HUDEP-2 (cell line): ENCODE results near the gene TNFRSF11A.

Source experiments
- DNase-seq, 76 experiments: peaks; one replicate each; lab custom pipeline; 2025; ENCODE audit not compliant: unreplicated experiment in 76 of 76; lab: John Stamatoyannopoulos, UW

Gene TNFRSF11A

GRCh38 chr18:62324917-62325805, at the start of gene TNFRSF11A:
TNFRSF11A (plus strand) TSS chr18:62325310; CDS start chr18:62325353, 43 bp downstream.
- DNase-seq = peak in 46 of 76 experiments; percentile 11 to 66 (median 39)

DNA sequence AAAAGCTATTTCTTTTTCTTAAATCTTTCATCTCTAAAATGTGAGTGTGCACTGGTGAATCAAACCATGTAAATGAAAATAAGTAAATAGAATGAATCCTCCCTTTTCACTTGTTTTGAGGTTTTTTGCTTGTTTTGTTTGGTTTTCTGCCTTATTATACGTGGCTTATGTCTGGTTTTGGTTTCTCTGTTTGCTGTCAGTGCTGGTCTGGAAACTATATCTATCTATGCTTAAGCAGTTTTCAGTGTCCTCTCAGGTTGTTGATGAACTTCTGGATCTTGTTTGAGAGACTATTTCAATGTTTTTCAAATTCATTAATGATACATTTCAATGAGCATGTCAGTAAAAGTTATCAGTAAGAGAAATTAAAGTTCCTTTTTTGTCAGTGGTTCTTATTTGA, 48.1 kb upstream of the TNFRSF11A start:
- DNase-seq = no peak

DNA sequence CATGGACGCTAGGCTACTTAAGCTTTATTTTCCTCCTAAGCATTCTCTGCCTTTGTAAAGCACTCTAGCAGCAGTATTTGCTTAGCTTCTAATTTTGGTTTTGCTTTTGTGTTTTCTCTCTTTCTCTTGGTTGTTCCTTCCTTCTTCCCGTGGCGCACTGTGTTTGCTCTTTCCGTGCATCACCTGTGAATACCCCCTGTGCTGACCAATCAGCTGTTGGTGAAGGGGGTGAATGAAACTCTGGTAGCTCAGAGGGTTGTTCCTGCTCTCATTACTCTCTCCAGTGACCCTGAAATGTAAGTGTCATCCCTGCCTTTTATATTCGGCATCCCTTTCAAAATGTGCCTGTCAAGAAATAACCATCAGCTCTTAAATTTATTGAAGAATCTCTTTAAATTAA, 45.5 kb upstream of the TNFRSF11A start:
- no peak for DNase-seq

DNA sequence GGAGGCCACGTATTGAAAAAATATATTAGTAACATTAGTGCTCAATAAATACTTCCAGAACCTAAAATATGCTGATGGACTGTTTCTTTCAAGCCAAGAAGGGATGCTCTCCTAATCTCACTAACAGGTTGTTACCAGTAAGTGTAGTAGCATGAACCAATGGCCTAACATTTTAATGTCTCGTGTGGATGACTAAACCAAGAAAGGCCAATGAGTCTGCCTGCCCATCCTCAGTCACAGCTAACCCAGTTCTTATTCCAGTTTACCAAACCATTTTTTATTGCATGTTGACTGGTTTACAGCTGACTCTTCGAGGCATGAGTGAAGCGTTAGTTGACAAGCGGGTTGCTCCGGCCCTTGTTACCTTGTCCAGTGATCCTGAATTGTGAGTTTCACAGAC, 45.1 kb upstream of the TNFRSF11A start:
- no peak for DNase-seq

DNA sequence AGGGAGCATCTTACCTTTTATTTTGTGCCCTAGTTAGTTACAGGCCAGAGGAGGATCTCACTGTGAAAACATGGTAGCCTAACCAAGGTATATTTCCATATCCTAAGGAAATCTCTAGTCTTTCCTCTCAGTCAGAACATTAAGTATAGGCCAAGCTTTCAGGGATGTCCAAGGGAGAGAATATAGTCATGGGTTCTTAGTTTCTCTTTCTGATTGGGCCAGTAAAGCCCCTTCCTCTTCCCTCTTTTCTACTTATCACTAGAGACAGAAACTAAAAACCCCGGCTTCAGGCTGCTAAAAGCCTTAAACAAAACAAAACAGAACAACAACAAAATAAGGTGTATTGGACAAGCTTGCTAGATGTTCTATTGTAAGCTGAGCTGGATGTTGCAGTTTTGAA, 44.3 kb upstream of the TNFRSF11A start:
- no peak for DNase-seq

- no peak for DNase-seq
These were observed 43.4 kb upstream of the TNFRSF11A start for GRCh38 chr18:62281684-62282083.

GRCh38 chr18:62282188-62282629, 42.9 kb upstream of the TNFRSF11A start:
- DNase-seq = no peak

DNA sequence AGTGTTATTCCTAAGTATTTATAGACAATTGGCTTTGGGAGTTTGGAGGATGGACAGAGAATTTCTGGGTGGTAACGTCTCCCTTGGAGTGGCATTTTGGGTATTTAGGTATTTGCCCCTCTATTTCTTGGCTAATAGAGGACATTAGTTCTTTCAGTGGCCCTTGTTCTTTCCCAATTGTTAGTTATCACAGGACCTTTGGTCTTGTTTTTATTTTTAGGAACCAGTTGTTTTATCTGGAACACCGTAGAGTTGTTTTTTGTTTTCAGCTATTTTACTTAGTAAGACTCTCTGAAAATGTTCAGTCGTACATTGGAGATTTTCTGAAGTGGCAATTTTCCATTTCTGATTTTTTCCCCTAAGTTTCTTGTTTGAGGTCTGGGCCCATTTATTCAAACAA, 40.5 kb upstream of the TNFRSF11A start:
- no peak for DNase-seq

GRCh38 chr18:62285281-62285680, 39.8 kb upstream of the TNFRSF11A start:
- DNase-seq = no peak

- DNase-seq = no peak
These were observed 37.1 kb upstream of the TNFRSF11A start for GRCh38 chr18:62287781-62288664.

GRCh38 chr18:62288665-62289008, 36.5 kb upstream of the TNFRSF11A start:
- peak in 1 of 76 experiments; percentile 4 for DNase-seq

GRCh38 chr18:62289047-62289446, 36.1 kb upstream of the TNFRSF11A start:
- DNase-seq = no peak

DNA sequence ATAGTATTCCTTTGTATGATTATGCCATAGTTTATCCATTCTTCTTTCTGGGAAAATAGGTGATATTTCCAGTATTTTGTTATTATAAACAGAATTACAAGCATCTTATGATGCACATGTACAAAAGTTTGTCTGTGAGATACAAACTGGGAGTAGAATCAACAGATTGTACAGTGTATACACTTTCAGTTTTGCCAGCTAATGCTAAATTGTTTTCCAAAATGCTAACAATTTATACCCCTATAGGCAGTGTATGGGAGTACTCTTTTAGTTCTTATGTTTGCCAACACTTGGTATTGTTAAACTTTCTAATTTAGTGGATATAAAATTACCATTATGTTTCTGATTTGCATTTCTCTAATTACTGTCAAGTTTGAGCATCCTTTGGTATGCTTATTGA, 31.0 kb upstream of the TNFRSF11A start:
- DNase-seq = no peak

DNA sequence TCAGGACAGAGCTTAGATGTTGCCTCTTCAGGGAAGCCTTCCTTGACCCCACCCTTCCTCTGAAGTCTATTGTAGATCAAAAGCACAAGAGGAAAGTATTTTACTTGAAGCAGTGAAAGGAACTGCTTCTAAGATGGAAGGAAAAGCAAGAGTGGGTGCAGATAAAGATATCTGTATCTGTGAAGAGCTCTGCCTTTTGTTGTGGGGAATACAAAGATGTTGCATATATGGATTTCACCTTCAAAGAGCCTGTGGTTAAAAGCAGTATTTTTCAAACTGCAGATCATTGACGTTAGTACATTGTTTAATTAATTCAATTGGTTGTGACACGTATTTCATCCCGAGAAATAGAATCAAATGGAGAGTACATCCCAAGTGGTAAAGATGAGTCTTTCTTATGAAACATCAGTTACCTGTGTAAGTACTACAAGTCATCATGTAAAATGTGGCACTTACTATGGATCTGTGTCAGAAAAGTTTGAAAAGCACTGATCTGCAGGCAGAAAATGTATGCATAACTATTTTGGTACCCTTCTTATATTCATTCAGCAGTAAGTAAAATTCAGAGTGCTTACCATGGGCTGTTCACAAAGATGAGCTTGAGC, 24.6 kb upstream of the TNFRSF11A start:
- DNase-seq = no peak

DNA sequence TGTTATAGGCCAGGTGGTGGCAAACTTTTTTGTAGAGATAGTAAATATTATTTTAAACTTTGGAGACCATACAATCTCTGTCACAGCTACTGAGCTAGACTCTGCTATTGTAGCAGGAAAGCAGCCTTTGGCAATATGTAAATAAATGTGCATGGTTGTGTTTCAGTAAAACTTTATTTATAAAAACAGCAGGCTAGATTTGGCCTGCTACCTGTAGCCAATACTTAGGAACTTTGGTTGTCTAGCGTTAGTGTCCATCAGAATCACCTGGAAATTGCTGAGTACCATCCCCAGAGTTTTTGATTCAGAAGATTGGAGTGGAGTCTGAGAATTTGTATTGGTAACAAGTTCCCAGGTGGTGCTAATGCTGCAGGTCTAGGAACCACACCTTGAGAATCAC, 23.8 kb upstream of the TNFRSF11A start:
- no peak for DNase-seq

- no peak for DNase-seq
These were observed 12.3 kb upstream of the TNFRSF11A start for GRCh38 chr18:62312851-62313250.

DNA sequence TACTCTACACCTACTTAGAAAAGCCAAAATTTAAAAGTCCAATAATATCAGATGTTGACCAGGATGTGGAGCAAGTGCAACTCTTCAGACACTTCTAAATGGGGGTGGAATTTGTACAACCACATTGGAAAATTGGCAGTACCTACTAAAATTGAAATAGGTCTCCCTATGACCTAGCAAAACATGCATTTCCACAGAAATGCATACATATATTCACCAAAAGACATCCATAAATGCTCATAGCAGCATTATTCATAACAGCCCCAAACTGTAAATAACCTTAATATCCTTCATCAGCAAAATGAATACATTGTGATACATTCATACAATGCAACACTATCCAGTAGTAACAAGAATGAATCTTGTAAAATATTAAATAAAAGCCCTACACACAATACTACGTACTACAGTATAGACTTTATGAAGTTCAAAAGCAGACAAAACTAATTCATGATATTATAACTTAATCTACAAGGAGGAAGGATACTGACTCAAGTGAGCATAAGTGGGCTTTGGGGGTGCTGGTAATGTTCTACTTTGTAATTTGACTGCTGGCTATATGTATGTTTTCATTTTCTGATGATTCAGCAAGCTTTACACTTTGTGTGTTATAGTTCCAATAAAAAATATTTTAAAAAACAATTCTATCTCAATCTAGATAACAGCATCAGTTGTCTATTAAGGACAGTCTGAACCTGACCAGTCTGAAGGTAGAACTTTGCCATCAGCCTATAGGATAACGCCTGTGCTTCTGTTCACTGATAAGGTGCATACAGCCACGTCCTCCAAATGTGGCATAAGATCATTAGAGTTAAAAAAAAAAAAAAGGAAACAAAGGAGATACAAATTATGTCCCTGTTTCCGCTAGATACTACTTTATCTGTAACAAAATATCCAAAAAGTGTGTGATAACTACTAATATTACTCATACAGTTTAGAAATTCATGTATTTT, 6.6 kb upstream of the TNFRSF11A start:
- DNase-seq = peak in 42 of 76 experiments; percentile 1 to 81 (median 28)

GRCh38 chr18:62321201-62321600, 3.9 kb upstream of the TNFRSF11A start:
- DNase-seq = no peak

DNA sequence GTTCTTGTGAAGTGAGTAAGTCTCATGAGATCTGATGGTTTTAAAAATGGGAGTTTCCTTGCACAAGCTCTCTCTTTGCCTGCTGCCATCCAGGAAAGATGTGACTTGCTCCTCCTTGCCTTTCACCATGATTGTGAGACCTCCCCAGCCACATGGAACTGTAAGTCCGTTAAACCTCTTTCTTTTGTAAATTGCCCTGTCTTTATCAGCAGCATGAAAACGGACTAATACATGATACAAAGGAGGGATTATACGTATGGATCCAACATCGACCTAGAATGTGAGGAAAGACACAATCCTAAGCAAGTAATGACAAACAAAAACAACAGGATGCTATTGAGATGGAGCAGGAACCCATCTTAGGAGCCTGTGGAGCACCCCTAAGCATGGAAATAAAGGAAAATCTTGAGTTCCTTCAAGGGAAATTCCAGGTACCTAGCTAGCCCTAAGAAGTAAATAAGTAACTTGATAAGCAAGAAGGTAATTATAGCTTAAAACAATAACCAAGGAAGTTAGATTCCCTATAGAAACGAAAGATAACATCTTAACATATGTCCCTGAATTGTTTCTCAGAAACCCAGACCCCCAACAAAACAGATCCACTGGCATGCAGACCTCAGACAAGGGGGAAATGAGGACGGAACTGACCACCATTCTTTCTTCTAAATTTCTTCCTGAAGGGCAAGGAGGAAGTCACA, 1.5 kb upstream of the TNFRSF11A start:
- DNase-seq = no peak
